ENCODE measurements around the gene CDC25B. TPM values are rescaled to one million over a fixed set of nuclear protein-coding genes. Genes with fewer than 3 reads are reported as not detected.

The CDC25B gene
- total and polyA plus RNA-seq, 2 of the 13 experiments (the other 11 are each of a cell fraction or from before 2014, with no cell fraction given): 14.5 to 19.4 TPM

DNA sequence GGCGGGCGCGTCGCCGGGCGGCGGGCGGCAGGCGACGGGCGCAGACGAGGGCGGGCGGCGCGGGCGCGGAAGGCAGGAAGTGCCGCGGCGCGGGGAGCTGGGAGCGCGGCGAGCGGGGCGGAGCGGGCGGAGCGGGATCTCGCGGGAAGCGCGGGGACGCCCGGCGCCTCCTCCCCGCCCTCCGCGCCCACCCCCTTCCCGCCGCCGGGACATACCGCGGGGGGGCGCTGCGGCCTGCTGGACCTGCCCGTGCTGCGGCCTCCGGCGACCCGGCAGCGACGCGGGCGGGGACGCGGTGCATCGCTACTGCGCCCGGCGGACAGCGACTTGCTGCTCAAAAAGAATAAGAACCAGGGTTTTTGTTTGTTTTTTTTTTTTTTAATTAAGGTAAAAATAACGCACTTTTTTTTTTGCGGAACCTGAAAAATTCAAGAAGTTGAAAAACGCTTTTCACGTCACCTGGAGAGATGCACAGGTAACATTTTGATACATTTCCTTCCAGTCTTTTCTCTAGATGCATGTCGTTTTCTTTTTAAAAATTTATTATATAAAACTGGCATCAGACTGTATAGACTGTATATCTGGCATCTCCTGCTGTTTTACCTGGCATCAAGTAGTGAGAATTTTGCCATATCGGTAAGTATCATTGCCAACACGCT is 9.3 kb upstream of the CDC25B start, which contains the start of gene CENPB (continued):
- TF ChIP-seq, protein P1, sequence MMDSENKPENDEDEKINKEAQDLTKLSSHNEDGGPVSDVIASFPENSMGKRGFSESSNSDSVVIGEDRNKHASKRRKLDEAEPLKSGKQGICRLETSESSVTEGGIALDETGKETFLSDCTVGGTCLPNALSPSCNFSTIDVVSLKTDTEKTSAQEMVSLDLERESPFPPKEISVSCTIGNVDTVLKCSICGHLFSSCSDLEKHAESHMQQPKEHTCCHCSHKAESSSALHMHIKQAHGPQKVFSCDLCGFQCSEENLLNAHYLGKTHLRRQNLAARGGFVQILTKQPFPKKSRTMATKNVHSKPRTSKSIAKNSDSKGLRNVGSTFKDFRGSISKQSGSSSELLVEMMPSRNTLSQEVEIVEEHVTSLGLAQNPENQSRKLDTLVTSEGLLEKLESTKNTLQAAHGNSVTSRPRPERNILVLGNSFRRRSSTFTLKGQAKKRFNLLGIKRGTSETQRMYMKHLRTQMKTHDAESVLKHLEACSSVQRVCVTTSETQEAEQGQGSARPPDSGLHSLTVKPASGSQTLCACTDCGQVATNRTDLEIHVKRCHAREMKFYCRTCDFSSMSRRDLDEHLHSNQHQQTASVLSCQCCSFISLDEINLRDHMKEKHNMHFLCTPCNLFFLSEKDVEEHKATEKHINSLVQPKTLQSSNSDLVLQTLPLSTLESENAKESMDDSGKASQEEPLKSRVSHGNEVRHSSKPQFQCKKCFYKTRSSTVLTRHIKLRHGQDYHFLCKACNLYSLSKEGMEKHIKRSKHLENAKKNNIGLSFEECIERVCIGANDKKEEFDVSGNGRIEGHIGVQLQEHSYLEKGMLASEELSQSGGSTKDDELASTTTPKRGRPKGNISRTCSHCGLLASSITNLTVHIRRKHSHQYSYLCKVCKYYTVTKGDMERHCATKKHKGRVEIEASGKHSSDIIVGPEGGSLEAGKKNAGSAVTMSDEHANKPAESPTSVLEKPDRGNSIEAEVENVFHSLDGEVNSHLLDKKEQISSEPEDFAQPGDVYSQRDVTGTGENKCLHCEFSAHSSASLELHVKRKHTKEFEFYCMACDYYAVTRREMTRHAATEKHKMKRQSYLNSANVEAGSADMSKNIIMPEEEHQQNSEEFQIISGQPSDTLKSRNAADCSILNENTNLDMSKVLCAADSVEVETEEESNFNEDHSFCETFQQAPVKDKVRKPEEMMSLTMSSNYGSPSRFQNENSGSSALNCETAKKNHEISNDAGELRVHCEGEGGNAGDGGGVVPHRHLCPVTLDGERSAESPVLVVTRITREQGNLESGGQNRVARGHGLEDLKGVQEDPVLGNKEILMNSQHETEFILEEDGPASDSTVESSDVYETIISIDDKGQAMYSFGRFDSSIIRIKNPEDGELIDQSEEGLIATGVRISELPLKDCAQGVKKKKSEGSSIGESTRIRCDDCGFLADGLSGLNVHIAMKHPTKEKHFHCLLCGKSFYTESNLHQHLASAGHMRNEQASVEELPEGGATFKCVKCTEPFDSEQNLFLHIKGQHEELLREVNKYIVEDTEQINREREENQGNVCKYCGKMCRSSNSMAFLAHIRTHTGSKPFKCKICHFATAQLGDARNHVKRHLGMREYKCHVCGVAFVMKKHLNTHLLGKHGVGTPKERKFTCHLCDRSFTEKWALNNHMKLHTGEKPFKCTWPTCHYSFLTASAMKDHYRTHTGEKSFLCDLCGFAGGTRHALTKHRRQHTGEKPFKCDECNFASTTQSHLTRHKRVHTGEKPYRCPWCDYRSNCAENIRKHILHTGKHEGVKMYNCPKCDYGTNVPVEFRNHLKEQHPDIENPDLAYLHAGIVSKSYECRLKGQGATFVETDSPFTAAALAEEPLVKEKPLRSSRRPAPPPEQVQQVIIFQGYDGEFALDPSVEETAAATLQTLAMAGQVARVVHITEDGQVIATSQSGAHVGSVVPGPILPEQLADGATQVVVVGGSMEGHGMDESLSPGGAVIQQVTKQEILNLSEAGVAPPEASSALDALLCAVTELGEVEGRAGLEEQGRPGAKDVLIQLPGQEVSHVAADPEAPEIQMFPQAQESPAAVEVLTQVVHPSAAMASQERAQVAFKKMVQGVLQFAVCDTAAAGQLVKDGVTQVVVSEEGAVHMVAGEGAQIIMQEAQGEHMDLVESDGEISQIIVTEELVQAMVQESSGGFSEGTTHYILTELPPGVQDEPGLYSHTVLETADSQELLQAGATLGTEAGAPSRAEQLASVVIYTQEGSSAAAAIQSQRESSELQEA (CRISPR knock-in tag; IDR thresholded peaks at IDR 0.05; ENCODE audit: not compliant biosample characterization): no peak
- TF ChIP-seq MIXL1 (CRISPR knock-in tag; IDR thresholded peaks at IDR 0.05): peak; percentile 39; the same call in 1 of the 2 replicates
- peak; percentile 48 to 89 for TF ChIP-seq REST (IDR thresholded peaks at IDR 0.05; ENCODE audit: borderline replicate concordance in 1 of 2, low read depth in 1 of 2, low read length in 2 of 2)
- TF ChIP-seq HOXA7 (CRISPR knock-in tag; IDR thresholded peaks at IDR 0.05): no peak
- no peak for TF ChIP-seq HIC2 (CRISPR knock-in tag; IDR thresholded peaks at IDR 0.05; ENCODE audit: low read depth)
- TF ChIP-seq NFIB (CRISPR knock-in tag; IDR thresholded peaks at IDR 0.05; ENCODE audit: borderline replicate concordance): no peak
- TF ChIP-seq SMC3 (IDR thresholded peaks at IDR 0.05; ENCODE audit: low read length): peak; percentile 54; the same call in 1 of the 2 replicates
- no peak for TF ChIP-seq RARG (CRISPR knock-in tag; IDR thresholded peaks at IDR 0.05; ENCODE audit: low read depth)
- TF ChIP-seq, protein P2, sequence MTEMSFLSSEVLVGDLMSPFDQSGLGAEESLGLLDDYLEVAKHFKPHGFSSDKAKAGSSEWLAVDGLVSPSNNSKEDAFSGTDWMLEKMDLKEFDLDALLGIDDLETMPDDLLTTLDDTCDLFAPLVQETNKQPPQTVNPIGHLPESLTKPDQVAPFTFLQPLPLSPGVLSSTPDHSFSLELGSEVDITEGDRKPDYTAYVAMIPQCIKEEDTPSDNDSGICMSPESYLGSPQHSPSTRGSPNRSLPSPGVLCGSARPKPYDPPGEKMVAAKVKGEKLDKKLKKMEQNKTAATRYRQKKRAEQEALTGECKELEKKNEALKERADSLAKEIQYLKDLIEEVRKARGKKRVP (CRISPR knock-in tag; IDR thresholded peaks at IDR 0.05): no peak
- TF ChIP-seq ESRRA (CRISPR knock-in tag; IDR thresholded peaks at IDR 0.05; ENCODE audit: low read depth): 0 out of 2 replicates have a peak, but pooled peaks have one; percentile 28
- TF ChIP-seq YEATS4 (CRISPR knock-in tag; IDR thresholded peaks at IDR 0.05; ENCODE audit: borderline replicate concordance): peak; percentile 76
- no peak for TF ChIP-seq PAX8 (CRISPR knock-in tag; IDR thresholded peaks at IDR 0.05; ENCODE audit: borderline replicate concordance)

All from HepG2 (cell line).